HG03097 (cell line): ENCODE results near the gene SEC31B.

Experiments used
- ATAC-seq: cut with Tn5 transposase; IDR thresholded peaks from one replicate; pipeline ENCODE4 v1.9.1; 2021; ENCODE audit not compliant: unreplicated experiment, low FRiP score

The SEC31B gene

GRCh38 chr10:100529475-100530298 lies 10.0 kb upstream of the SEC31B start, which contains the start of gene NDUFB8:
Gene NDUFB8 (minus strand): TSS chr10:100529871. CDS start chr10:100529851, 20 bp downstream.
- no peak for ATAC-seq

- ATAC-seq = no peak
Observed at GRCh38 chr10:100528921-100529474, 9.3 kb upstream of the SEC31B start.

GRCh38 chr10:100528123-100528886 lies 8.6 kb upstream of the SEC31B start:
- ATAC-seq = no peak

- ATAC-seq = no peak
Observed at GRCh38 chr10:100524638-100525037, 5.0 kb upstream of the SEC31B start.

GRCh38 chr10:100524206-100524605 lies 4.5 kb upstream of the SEC31B start:
- ATAC-seq = no peak

- no peak for ATAC-seq
Observed at GRCh38 chr10:100522945-100523344, 3.3 kb upstream of the SEC31B start.

GRCh38 chr10:100522107-100522801 lies 2.6 kb upstream of the SEC31B start:
- ATAC-seq = no peak

- no peak for ATAC-seq
Observed at GRCh38 chr10:100520811-100521210, 1.1 kb upstream of the SEC31B start.

GRCh38 chr10:100518761-100519241 lies 860 bp downstream of the SEC31B start:
- no peak for ATAC-seq

GRCh38 chr10:100516847-100517246 lies 2.8 kb downstream of the SEC31B start:
- no peak for ATAC-seq

- ATAC-seq = no peak
Observed at GRCh38 chr10:100515612-100516011, 4.0 kb downstream of the SEC31B start.

GRCh38 chr10:100510533-100511308 lies 8.9 kb downstream of the SEC31B start:
- no peak for ATAC-seq

- ATAC-seq = no peak
Observed at GRCh38 chr10:100509241-100509840, 10.3 kb downstream of the SEC31B start.

GRCh38 chr10:100508691-100509150 lies 10.9 kb downstream of the SEC31B start:
- peak; percentile 50 for ATAC-seq

- no peak for ATAC-seq
Observed at GRCh38 chr10:100508266-100508665, 11.4 kb downstream of the SEC31B start.

- no peak for ATAC-seq
Observed at GRCh38 chr10:100507357-100507732, 12.3 kb downstream of the SEC31B start.

- ATAC-seq = no peak
Observed at GRCh38 chr10:100506596-100507356, 12.9 kb downstream of the SEC31B start.

- ATAC-seq = no peak
Observed at GRCh38 chr10:100505164-100505563, 14.5 kb downstream of the SEC31B start.

GRCh38 chr10:100504096-100504495 lies 15.6 kb downstream of the SEC31B start:
- no peak for ATAC-seq
